IPS-NIHi7 (cell line): ENCODE data around the gene MRPL48.
"Not testable (repeated sequence)": the region's sequence is repeated elsewhere in the genome, so short reads cannot be mapped to it uniquely, and the experiment has no call there.

Experiments used
- DNase-seq: peaks from one replicate; pipeline ENCODE4 v3.0.0; 2012; ENCODE audit warnings: mixed read lengths; ENCODE audit errors: extremely low spot score

MRPL48 gene

DNA sequence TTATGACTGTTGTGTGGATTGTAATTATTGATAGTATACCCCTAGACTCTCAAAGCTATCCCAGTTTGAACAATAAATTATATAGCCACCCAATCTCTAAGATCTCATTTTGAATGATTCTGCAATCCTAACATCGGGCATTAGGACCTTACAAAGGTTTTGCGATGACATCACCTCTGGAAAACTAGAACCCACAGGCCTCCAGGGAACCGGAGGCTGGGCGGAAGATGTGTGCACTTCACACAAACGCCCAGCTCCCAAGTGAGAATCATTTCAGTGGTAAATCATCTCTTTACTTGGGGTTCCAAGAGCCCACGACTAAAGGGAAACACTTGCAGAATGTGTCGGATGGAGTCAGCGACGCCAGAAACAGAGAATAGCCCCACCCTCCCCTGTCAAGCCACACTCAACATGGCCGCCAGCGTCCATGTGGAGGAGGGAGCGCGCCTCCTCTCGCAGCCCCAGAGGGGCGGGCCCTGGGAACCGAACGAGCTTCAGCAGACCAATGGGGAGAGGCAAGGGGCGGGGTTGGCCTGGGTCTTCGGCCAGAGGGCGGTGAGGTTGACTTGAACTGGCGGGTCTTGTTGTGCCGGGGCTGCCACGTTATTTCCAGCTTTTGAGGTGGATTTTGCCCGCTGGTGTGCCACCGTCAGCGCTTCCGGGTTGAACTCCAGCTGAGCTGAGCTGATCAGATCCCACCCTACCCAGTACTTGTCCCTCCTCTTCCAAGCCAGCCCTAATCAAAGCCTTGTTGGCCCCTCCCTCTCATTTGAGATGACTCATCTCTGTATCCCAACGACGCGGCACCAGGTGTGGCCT, 8.4 kb upstream of the MRPL48 start:
- DNase-seq = peak; percentile 97

DNA sequence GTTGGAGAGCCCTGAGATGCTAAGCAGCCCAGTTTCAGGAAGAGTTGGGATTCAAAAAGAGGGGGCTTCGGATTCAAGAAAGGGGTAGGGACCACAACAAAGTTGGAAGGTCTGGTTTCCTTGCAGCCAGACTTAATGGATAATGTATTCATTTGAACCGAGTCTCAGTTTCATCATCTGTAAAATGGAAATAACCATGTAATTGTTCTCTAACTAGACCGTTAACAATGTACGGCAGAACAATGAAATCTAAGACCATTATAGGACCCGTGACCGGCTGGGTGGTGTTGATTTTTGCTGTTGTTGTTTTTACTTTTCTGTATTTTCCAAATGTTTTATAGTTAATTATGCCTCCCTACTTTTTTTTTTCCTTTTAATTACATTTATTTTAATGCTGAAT, 6.4 kb upstream of the MRPL48 start:
- DNase-seq = no peak

DNA sequence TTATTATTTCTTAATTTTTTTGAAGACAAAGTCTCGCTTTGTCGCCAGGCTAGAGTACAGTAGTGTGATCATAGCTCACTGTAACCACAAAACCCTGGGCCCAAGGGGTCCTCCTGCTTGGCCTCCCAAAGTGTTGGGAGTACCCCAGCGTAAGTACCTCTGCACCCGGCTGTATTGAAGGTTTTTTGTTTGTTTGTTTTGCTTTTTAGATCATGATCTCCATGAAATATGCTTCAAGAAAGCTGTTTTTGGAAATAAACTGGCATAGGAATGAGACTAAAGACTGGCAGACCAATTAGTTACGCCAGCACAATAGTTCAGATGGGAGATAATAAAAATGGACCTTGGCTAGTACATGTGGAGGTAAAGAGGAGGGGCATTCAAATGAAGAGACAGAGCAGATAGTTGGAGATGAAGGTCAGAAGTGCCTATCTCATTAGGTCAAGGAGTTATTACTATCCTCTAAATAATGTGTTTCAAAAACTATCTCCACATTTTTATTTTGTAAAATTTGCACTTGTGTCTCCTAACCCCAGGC, 4.1 kb upstream of the MRPL48 start:
- DNase-seq = no peak

DNA sequence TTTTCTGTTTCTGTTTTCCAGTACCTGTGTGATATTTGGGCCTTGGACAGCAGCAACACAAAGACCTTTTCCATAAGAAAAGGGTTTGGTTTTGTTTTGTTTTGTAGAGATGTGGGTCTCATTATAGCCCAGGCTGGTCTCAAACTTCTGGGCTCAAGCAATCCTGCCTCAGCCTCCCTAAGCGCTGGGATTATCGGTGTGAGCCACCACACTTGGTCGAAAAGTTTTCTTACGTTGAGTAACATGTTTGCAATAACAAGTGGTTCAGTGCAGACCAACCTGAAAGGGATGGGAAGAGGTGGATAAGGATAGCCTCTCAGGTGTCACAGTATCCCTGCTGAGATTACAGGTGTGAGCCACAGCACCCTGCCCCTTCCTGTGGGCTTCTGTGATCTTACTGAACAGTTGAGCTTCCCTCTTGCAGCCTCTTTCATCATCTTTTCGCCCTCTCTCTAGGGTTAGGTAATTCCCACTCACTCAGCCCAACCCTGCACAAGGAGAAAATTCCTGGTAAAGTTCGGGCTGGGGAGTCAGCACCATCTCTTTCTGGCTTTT, 3.5 kb upstream of the MRPL48 start:
- peak; percentile 14 for DNase-seq

DNA sequence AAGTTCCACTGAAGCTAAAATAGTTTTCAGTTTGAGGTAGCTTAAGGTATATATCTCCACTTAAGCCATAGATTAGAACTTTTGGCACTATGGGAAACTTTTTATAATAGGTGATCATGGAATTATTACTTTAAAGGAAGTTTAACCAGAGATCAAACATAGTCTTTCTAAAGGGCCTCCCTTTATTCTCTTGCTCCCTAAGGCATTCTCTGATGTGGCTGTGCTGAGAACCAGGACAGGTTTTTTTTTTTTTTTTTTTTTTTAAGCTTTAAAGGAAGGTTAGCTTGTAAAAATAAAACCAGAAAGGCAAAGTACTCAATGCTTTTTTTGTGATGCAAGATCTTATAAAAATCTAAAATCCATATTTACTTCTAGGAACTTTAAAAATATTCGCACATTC, 2.9 kb upstream of the MRPL48 start:
- no peak for DNase-seq

DNA sequence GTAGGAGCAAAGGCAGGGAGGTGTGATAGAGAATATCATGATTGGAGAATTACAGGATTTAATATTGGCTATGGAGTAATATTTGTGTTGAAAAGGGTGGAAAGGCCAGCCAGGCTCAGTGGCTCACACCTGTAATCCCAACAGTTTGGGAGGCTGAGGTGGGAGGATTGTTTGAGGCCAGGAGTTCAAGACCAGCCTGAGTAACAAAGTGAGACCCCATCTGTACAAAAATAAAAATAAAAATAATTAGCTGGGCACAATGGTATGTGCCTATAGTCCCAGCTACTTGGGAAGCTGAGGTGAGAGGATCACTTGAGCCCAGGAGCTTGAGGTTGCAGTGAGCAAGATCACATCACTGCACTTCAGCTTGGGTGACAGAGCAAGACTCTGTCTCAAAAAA, 2.2 kb upstream of the MRPL48 start:
- not testable (repeated sequence) for DNase-seq

DNA sequence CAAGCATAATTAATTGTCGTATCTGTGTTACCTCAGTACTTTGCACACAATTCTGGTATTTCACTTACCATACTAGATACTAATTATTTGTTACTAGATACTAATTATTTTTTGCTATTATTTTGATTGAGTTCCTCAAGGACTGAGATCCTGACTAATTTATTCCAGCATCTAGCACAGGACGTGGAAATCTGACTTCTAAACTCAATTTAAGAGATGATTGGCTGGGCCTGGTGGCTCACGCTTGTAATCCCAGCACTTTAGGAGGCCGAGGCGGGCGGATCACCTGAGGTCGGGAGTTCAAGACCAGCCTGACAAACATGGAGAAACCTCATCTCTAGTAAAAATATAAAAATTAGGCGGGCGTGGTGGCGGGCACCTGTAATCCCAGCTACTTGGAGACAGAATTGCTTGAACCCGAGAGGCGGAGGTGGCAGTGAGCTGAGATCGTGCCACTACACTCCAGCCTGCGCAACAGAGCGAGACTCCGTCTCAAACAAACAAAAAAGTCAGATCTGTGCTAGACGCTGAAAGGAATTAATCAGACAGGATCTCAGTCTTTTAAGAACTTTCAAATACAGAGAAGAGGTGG, 527 bp upstream of the MRPL48 start:
- DNase-seq = no peak

DNA sequence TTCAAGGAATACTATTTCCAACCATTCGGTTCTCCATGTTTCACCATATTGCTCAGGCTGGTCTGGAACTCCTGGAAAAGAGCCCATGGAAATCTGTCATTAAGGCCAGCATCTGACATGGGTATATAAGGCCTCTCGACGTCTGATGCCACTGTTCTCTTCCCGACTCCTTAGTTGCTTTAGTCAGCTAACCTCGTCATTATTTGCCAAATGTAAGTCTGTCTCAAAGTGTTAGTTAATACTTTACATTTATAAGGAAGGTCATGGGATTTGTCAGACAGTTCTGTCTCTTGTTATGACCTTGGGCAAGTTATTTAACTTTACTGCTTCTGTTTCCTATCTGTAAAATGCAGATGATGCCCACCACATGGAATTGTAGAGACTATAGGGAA, 1.6 kb downstream of the MRPL48 start:
- DNase-seq = no peak

DNA sequence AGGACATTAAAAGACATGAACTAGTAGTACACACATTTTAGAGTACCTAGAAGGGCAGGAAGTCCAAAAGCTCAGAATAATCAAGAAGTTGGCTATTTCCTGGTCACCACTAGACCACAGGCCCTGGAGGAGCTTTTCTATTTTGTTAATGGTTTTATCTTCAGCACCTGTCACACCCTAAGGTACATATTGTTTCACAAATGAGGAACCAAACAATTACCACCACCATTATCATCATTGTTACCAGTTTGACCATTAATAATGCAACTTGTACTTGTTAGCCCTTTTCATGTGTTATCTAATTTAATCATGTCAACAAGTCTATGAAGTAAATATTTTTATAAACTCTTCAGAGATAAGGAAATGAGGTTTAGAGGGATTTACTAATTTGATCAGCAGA, 4.9 kb downstream of the MRPL48 start:
- DNase-seq = no peak

DNA sequence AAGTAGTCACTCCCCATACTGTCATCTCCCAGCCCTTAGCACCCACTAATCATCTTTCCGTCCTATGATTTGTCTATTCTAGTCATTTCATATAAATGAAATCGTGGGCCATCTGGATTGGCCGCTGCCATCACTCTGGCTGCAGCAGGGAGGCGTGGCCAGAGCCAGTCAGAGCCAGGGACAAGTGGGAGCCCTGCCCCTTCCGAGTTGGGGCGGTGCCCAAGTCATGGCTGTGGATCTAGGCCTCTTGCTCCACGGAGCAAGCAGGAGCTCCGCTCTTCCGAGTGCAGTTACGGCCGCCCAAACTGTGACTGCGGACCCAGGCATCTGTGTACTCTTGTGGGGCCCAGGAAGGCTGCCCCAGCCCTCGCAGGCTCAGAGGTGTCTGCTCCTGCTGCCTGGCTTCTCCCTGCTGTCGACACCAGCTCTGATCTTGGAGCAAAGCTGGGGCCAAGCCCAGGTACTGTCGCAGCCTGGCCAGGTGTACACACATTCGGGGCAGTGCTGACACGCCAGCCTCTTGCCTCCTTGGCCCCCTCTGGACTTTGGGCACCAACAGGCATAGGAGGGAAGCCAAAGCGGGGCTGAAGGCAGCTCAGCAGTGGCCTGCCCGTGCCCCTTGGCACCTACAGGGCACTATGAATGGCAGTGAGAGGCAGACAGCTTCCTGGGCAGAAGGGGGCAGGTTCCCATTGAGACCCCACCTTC, 8.4 kb downstream of the MRPL48 start:
- peak; percentile 37 for DNase-seq

DNA sequence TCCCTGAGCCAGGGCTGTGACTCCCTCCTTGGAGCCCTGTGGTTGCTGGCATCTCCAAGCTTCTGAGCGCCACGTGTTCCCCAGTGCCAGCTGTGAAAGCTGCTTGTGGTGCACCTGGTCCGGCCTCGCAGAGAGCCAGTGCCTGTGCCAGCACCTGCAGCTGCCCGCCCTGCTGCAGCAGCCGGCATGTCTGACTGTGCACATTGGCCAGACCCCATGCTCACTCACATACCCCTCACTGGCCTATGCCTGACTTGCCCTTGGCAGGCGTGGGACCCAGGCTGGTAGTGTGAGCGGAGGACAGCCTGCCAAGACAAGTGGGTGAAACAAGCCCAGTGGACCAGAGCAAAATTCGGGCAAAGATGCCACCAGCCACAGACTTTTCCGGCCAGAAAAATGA, 9.8 kb downstream of the MRPL48 start:
- no peak for DNase-seq

DNA sequence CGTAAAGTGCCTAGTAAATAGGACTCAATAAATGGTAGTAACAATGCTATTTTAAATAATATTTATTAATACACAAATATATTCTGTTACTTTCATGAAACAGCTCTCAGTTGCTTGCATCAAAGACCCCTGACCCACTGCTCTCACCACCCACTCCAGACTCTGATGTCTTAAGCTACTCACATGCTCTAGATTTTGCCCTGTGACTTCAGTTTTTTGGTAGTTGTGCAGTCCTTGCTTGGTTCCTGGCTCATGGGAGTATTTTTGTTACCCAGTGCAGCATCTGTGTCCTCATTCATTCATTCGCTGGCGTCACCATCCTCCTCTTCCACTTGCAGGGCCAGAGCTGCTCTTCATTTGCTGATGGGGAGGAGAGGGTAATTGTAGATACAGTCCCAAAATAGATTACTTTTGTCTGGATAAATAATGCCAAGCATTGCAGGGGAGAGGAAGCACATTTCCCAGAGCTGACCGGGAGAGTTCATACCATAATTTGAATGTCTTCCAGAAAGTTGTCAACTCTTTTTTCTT, 12.7 kb downstream of the MRPL48 start:
- no peak for DNase-seq

DNA sequence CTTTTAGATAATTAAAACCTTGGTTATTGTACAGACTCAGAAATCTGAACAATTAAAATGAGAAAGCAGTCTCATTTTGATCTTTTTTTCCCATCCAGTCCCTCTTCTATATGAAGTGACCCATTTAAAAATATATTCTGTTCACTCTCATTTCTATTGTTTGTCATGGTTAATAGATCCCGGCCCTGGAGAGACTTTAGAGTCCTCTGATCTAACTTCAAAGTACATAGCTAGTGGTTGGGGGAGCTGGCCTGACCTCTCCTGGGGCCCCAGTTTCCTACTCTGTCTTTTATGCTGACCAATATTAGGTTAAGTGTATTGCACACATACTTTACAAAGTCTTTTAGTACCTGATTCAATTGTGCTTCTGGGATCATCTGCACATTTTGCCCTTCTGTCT, 13.5 kb downstream of the MRPL48 start:
- DNase-seq = no peak

DNA sequence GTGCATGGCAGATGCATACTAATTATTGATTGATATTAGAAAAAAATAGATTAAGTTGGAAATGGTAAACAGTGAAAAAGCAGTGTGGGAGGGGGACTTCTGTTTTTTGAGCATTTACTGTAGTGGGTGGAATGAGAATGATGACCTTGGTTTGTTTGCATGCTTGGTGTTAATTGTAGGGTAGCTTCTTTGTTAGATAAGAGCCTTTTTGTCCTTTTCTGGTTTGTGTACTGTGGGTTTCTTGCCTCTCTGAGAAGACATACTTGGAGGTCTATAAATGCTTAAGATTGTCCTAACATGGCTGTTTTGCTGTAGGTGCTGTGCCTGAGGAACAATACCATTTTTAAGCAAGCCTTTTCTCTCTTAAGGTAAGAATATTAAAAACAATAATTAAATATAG, 17.0 kb downstream of the MRPL48 start:
- no peak for DNase-seq

DNA sequence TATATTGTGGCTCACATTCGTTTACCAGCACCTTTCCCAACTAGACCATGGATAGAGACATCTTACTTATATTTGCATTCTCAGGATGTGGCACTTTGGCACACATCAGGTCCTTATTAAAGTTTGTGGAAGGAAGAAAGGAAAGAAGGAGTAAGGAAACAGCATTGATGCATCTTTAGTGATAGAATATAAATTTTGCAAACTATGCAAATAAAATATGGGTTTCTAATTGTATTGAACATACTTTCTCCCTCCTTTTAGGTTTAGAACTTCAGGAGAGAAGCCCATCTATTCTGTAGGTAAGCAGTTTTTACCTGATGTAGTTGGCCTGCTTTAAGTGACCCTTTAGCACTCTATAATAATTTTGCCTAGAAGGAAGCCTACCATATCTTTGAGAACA, 20.4 kb downstream of the MRPL48 start:
- DNase-seq = no peak

DNA sequence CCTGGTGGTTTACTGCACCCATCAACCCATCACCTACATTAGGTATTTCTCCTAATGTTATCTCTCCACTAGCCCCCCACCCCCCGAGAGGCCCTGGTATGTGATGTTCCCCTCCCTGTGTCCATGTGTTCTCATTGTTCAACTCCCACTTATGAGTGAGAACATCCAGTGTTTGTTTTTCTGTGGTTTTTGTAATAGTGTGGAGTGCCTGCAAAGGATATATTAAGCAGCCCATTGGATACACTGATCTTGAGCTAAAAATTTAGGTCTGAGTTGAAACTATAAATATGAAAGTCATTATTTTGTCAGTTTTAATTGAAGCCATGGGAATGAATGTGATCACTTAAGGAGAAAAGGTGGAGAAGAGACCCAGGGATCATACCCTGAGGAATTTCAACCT, 23.0 kb downstream of the MRPL48 start:
- no peak for DNase-seq

DNA sequence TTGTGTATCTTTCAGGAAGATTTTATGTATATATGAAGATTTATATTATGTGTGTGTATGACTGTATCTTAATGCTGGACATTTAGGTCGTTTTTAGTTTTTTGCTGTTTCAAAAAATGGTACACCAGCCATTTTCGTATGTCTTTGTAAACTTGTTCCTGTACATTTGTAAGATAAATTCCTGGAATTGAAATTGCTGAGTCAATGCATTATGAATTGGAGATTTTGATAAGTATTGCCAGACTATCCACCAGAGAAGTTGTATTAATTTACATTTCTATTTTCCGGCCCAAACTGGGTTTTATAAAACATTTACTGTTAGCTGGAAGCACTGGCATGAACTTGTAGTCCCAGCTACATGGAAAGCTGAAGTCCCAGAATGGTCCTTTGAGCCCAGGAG, 24.6 kb downstream of the MRPL48 start:
- no peak for DNase-seq

DNA sequence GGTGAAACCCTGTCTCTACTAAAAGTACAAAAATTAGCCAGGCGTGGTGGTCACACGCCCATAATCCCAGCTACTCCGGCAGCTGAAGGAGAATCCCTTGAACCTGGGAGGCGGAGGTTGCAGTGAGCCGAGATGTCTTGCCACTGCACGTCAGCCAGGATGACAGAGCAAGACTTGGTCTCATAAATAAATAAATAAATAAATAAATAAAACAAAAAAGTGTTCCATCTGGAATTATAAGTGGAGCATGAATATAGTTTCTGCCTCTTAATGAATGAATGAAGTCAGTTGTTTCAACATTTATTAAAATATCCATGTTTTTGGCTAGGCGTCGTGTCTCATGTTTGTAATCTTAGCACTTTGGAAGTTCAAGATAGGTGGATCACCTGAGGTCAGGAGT, 27.1 kb downstream of the MRPL48 start:
- DNase-seq = no peak

DNA sequence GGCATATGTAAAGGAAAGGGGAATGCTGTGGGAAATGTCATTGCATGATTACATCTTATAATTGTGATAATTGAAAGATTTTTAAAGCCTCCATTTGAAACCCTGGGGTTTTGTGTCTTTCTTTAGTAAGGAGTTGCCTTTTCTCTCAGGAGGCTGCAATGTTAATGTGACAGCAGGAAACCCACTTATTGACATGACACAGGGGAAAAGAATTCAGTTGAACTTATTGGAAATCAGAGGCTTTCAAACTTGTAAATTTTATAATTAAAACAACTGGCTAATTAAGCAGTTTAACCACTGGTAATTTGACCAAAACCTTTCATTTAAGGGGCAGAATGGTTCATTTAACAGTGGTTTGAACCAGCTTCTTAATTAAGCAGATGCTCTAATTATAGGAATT, 31.2 kb downstream of the MRPL48 start:
- peak; percentile 25 for DNase-seq

DNA sequence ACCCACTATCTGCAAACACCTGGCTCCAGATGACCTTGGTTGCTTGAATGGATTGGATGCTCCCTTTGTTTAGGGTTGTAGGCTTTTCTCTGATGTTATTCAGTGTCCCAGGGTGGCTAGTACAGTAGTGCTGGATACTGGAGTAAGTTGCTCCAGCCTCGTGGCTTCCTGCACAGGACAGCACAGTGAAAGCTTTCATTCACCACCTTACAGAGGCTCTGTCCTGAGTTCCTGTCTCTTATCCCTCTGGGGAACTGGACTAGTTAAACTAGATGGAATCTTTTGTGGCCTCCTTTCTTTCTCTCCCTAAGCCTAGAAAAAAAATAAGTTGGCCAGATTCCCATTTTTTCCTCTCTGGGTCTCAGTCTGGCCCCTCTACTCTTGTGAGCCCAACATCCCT, 42.6 kb downstream of the MRPL48 start:
- no peak for DNase-seq

DNA sequence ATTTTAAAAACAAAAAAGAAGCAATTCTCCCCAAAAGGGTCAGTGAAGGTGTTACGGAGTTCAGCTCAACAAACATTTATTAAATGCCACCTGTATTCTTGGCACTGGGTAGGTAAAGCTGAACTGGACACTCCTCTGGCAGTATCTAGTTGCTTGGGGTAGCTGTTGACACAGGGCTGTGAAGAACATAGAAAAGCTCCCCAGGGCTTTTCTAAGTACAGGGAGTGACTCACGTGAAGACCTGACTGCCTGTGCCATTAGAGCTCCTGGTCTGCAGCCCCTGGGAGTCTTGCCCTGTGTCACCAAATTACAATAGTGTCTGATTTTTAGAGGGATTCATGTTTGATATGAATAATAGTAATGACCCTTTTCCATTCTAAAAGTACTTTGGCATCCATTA, 45.4 kb downstream of the MRPL48 start:
- no peak for DNase-seq

DNA sequence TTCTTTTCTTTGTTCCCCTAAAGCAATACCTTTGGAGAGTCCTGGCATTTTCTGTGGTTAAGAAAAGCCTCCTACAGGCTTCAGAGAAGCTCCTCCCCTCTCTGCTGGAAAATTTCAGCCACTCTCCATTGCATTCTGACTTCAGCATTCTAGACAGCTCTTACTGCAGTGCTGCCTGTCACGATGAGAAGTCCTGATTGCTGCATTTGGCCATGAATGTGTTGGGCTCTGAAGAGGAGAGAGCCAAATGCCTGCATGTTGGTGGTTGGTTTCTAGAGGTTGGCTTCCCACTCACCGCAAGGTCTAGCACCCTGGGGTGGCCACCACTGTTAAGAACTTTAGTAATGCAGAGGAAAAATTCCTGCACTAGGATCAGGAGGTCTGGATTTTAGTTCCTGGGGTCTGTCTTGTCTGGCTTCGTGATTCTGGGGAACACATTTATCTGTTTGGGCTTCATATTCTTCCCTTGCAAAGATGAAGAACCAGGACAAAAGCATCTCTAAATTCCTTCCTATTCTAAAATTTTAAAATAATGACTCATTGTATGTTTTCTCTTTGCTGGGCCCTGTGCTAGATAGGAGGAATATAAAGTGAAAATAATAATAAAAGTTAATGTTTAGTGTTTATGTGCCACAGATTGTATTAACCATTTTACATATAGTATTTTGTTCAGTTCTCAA, 50.9 kb downstream of the MRPL48 start:
- DNase-seq = peak; percentile 35
